PFSK-1 (cell line): Measurements from ENCODE around the gene RALY.

ENCODE experiments used
- POLR2AphosphoS5 ChIP-seq: IDR thresholded peaks from 2 replicates; pipeline ENCODE4 v1.6.1; 2012; ENCODE audit warnings: low read depth, mild to moderate bottlenecking, control low read depth, low read length, moderate library complexity
- REST ChIP-seq, 2 experiments: IDR thresholded peaks; 2 replicates each; pipeline versions ENCODE4 v1.6.1 to v1.8.0; 2011 to 2012; ENCODE audit warnings: low read depth in 2 of 2, low read length in 2 of 2, control low read depth in 1 of 2, inconsistent platforms in 1 of 2, mild to moderate bottlenecking in 1 of 2, moderate library complexity in 1 of 2; ENCODE audit not compliant: insufficient read depth in 1 of 2
- SIN3A ChIP-seq: IDR thresholded peaks from 2 replicates; pipeline ENCODE4 v1.6.1; 2012; ENCODE audit warnings: mild to moderate bottlenecking, low read length, moderate library complexity, borderline replicate concordance; ENCODE audit not compliant: insufficient read depth
- TAF1 ChIP-seq: IDR thresholded peaks from 2 replicates; pipeline ENCODE4 v1.6.1; 2012; ENCODE audit warnings: low read length, control low read depth, borderline replicate concordance; ENCODE audit not compliant: insufficient read depth

GRCh38 chr20:34124469-34125249 is 130.9 kb downstream of the RALY start:
- TF ChIP-seq SIN3A, result no peak
- no peak for TF ChIP-seq TAF1
- TF ChIP-seq POLR2AphosphoS5, result no peak
- no peak for TF ChIP-seq REST (IDR thresholded peaks at IDR 0.05; ENCODE audit: insufficient read depth in 1 of 2, low read depth in 2 of 2, low read length in 2 of 2)
